Thyroid gland (tissue), 4 donors: ENCODE measurements around the gene SYNGAP1. TPM values are rescaled to one million over a fixed set of nuclear protein-coding genes. Genes with fewer than 3 reads are reported as not detected.

ENCODE experiments used
- DNase-seq, 2 donors: peaks; one replicate each; pipeline ENCODE4 v3.0.0-alpha.2; 2019
- H3K27ac ChIP-seq, 3 donors: fragments of 200-600 bp; sonication (generic); 1 replicate in 2 of 3; 2 replicates in 1 of 3; pipeline ENCODE4 v1.5.1; 2016 to 2019; ENCODE audit warnings: mild to moderate bottlenecking in 1 of 3, moderate library complexity in 1 of 3
- H3K27me3 ChIP-seq: fragments of 200-600 bp; sonication (generic); one replicate; pipeline ENCODE4 v1.5.1; 2019
- H3K36me3 ChIP-seq, 2 donors: fragments of 200-600 bp; sonication (generic); one replicate each; pipeline ENCODE4 v1.5.1; 2016 to 2019
- H3K4me1 ChIP-seq, 2 donors: fragments of 200-600 bp; sonication (generic); one replicate each; pipeline ENCODE4 v1.5.1; 2017 to 2019
- H3K4me3 ChIP-seq, 3 donors: fragments of 200-600 bp; sonication (generic); replicated peaks in 1 of 3; 1 replicate in 2 of 3; 2 replicates in 1 of 3; pipeline ENCODE4 v1.5.1; 2016; ENCODE audit warnings: mild to moderate bottlenecking in 1 of 3
- H3K9me3 ChIP-seq: fragments of 200-600 bp; sonication (generic); one replicate; pipeline ENCODE4 v1.5.1; 2017
- POLR2A ChIP-seq, 2 donors: fragments of 450-650 bp; IDR thresholded peaks; one replicate each; pipeline ENCODE4 v1.6.1; 2017; ENCODE audit warnings: antibody characterized with exemption in 2 of 2, mild to moderate bottlenecking in 2 of 2, moderate library complexity in 1 of 2
- WGBS, 2 donors: methylation state at CpG; one replicate each; pipeline ENCODE4 v1.1.5; 2017; 5-methylcytosine and 5-hydroxymethylcytosine counted together
- intact Hi-C: fragments of 100-400 bp; cut with DNase I; formaldehyde crosslinking; loops from one replicate; pipeline ENCODE4 v1.15.1; 2023
- total RNA-seq, 4 donors: library from RNA; depleted of rRNA; stranded (reverse); fragments of >200 nt; gene quantifications; one replicate each; pipeline ENCODE4 v1.2.3, GENCODE V29; 2016
- TF ChIP-seq, protein P1 (sequence below), 6 experiments: fragments of 200-600 bp in 3 of 6; fragments of 450-650 bp in 3 of 6; sonication (generic) in 3 of 6; IDR thresholded peaks; one replicate each; pipeline ENCODE4 v1.5.1; 2016 to 2019; ENCODE audit warnings: antibody characterized with exemption in 6 of 6, mild to moderate bottlenecking in 2 of 6, inconsistent platforms in 1 of 6, moderate library complexity in 1 of 6

SYNGAP1 gene
- total RNA-seq, 4 donors from 2014 or later, result 10.0 to 15.3 (median 12.2) TPM

DNA sequence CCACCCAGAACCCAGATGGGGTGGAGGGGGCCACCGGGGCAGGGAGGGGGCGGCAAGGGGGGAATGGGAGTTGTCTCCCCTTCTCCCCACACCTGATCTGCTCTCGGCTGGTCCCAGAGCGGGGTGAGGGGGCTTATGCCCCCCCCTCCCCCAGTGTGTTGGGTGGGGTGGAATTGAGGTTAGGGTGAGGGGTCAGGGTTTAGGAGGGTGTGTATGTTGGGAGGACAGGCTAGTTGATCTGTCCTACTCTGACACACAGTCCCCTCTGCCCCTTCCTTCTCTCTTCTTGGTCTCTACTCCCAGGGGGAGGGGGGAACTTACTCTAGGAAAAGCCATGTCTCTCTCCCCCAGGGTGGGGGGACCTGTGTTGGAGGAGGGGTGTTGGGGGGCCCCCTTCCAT, 32.6 kb downstream of the SYNGAP1 start:
- H3K36me3 ChIP-seq, result peaks cover 0 to 8% of the 10 kb centered on the region in 2 donors
- H3K4me1 ChIP-seq, result peaks cover 0 to 15% of the 10 kb centered on the region in 2 donors
- H3K4me3 ChIP-seq, result no peak overlapping the region
- no peak for TF ChIP-seq POLR2A (IDR thresholded peaks at IDR 0.05)
- TF ChIP-seq, protein P1, sequence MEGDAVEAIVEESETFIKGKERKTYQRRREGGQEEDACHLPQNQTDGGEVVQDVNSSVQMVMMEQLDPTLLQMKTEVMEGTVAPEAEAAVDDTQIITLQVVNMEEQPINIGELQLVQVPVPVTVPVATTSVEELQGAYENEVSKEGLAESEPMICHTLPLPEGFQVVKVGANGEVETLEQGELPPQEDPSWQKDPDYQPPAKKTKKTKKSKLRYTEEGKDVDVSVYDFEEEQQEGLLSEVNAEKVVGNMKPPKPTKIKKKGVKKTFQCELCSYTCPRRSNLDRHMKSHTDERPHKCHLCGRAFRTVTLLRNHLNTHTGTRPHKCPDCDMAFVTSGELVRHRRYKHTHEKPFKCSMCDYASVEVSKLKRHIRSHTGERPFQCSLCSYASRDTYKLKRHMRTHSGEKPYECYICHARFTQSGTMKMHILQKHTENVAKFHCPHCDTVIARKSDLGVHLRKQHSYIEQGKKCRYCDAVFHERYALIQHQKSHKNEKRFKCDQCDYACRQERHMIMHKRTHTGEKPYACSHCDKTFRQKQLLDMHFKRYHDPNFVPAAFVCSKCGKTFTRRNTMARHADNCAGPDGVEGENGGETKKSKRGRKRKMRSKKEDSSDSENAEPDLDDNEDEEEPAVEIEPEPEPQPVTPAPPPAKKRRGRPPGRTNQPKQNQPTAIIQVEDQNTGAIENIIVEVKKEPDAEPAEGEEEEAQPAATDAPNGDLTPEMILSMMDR (IDR thresholded peaks at IDR 0.05), result no peak
- intact Hi-C loops, result no loop called here
- H3K27me3 ChIP-seq, result no peaks in the 10 kb centered on the region
- no peak overlapping the region for H3K27ac ChIP-seq
- 82 to 95% methylated on average over 2 to 4 of the region's 4 CpGs for WGBS, 2 donors
- no peaks in the 10 kb centered on the region for H3K9me3 ChIP-seq
- DNase-seq, result no peak

DNA sequence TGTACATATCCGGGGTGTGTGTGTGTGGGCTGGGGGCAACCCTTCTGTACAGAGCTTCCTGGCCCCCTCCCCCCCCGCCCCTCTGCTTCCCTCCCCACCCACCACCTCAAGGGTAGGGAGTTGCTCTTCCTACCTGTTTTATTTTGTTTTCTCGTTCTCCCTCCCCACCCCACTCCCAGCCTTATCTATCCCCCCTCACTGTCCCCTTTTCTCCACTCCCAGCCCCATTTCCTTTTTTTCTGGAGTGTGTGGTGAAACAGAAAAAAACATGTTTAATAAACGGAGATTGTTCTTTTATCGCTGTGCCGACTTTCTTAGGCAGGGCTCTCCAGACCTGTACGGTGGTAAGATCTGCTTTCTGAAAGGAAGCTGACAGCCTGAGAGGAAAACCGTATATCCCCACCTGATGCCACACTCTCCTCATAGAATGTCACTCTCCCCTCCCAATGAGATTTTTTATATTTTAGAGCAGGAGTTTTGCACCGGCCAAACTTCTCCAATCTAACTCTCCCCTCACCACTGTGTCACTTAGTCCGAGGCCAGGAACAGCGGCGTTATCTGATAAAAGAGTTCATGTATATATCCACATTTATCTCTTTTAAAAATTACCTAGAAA, 33.6 kb downstream of the SYNGAP1 start:
- H3K27me3 ChIP-seq, result no peaks in the 10 kb centered on the region
- H3K4me3 ChIP-seq, result peak overlapping the region; percentile 21 to 74 (median 70)
- peak overlapping the region in 2 of 3 donors; percentile 37 to 57 for H3K27ac ChIP-seq
- no peak for DNase-seq
- peaks cover 0 to 8% of the 10 kb centered on the region in 2 donors for H3K36me3 ChIP-seq
- TF ChIP-seq, protein P1 (IDR thresholded peaks at IDR 0.05), result no peak
- TF ChIP-seq POLR2A (IDR thresholded peaks at IDR 0.05), result no peak
- peaks cover 0 to 15% of the 10 kb centered on the region in 2 donors for H3K4me1 ChIP-seq
- 7 to 10% methylated on average over 12 of the region's 12 CpGs for WGBS, 2 donors
- intact Hi-C loops, result no loop called here
- no peaks in the 10 kb centered on the region for H3K9me3 ChIP-seq

DNA sequence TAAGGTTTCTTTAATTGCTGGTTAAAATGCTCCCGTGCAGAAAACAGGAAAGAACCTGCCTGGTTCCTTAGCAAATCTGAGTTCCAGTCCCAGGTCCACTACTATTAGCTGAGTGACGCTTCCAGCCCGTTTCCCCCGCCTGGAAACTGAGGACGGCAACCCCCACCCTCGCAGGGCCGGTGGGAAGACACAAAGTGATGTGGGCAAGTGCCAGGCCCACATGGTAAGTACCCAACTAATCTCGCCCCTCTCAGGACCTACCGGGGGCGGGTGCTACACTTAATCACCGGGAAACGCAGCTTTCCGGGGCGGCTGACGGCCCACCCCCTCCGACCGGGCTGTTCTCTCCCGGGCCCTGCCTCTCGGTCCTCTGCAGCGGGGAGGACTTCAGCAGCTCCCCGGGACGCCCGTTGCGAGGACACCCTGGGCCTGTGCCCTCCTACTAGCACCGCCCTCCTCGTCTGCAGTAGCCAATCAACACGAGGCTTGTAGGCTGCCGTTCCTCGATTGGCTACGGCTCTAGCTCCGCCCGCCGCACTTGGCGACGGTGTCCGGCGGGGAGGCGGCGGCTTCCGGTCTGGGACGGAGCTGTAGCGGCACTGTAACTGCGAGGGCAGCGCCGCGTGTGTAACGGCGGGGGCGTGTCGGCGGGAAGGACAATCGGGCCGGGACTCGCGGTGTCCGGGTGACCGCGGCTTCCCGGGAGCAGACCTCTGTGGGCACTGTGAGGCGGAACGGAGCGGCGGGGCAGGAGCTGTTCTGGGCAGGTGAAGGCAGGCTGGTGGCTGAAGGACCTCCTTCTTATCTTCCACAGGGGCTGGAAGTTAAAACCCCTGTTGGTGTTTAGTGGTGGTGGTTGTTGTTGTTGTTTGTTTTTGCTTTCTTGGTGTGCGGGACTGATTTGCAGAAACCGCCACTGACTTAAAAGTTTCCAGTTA, 34.4 kb downstream of the SYNGAP1 start, which contains the start of gene ZBTB9:
ZBTB9 (plus strand) TSS at position 568 of the 938 bp plus-strand sequence. CDS start 525 bp downstream, outside the sequence.
- intact Hi-C loops, result no loop called here
- Histone ChIP-seq H3K27me3 (no peaks in the 10 kb centered on the region), H3K9me3 (no peaks in the 10 kb centered on the region), H3K36me3 (peaks cover 0 to 8% of the 10 kb centered on the region in 2 donors), H3K4me3 (peak within 1 kb of the TSS; percentile 21 to 74 (median 70)), H3K4me1 (peaks cover 0 to 15% of the 10 kb centered on the region in 2 donors), H3K27ac (peak within 1 kb of the TSS; percentile 37 to 58 (median 57))
- DNase-seq, result peak; percentile 97
- peak in 1 of 2 donors; percentile 90 for TF ChIP-seq POLR2A (IDR thresholded peaks at IDR 0.05)
- TF ChIP-seq, protein P1 (IDR thresholded peaks at IDR 0.05), result no peak
- 0 to 1% methylated on average over 12 to 57 of the region's 65 CpGs for WGBS, 2 donors

DNA sequence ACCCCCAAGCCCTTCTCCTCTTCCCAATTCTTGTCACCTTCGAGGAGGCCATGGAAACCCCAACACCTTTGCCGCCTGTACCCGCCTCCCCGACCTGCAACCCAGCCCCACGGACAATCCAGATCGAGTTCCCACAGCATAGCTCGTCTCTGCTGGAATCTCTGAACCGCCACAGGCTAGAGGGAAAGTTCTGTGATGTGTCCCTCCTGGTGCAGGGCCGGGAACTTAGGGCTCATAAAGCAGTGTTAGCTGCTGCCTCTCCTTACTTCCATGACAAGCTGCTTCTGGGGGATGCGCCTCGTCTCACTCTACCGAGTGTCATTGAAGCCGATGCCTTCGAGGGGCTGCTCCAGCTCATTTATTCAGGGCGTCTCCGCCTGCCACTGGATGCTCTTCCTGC, 35.2 kb downstream of the SYNGAP1 start:
- Histone ChIP-seq H3K9me3 (no peaks in the 10 kb centered on the region), H3K36me3 (peaks cover 0 to 8% of the 10 kb centered on the region in 2 donors), H3K27ac (no peak overlapping the region), H3K27me3 (no peaks in the 10 kb centered on the region), H3K4me3 (peak overlapping the region; percentile 21 to 70 (median 61)), H3K4me1 (peaks cover 0 to 15% of the 10 kb centered on the region in 2 donors)
- intact Hi-C loops, result no loop called here
- TF ChIP-seq, protein P1 (IDR thresholded peaks at IDR 0.05), result no peak
- no peak for TF ChIP-seq POLR2A (IDR thresholded peaks at IDR 0.05)
- DNase-seq, result no peak
- 40 to 46% methylated on average over 16 of the region's 16 CpGs for WGBS, 2 donors
